ENCODE measurements around the gene HEG1.
A peak's percentile ranks its signal among the peaks of the same experiment; 100 is the strongest.

The HEG1 gene

GRCh38 chr3:124939661-124940060 is 116.1 kb downstream of the HEG1 start:
- DNase-seq: no peak

- no peak for DNase-seq
Measured at GRCh38 chr3:124938896-124939295, 116.9 kb downstream of the HEG1 start.

- DNase-seq: no peak
Measured at GRCh38 chr3:124937049-124937448, 118.7 kb downstream of the HEG1 start.

- no peak for DNase-seq
Measured at GRCh38 chr3:124935794-124936542, 119.8 kb downstream of the HEG1 start.

- no peak for DNase-seq
Measured at GRCh38 chr3:124935264-124935663, 120.5 kb downstream of the HEG1 start.

GRCh38 chr3:124934577-124934976 is 121.2 kb downstream of the HEG1 start, which contains the start of gene MUC13:
Gene MUC13 (minus strand): TSS chr3:124934751. CDS start chr3:124934712, 39 bp downstream.
- no peak for DNase-seq

- peak; percentile 73 for DNase-seq
Measured at GRCh38 chr3:124928333-124929202, 127.2 kb downstream of the HEG1 start.

- DNase-seq: no peak
Measured at GRCh38 chr3:124927574-124928045, 128.2 kb downstream of the HEG1 start.

GRCh38 chr3:124926426-124927101 is 129.2 kb downstream of the HEG1 start:
- peak; percentile 69 for DNase-seq

GRCh38 chr3:124924741-124925140 is 131.1 kb downstream of the HEG1 start:
- no peak for DNase-seq

GRCh38 chr3:124923833-124924232 is 132.0 kb downstream of the HEG1 start:
- no peak for DNase-seq

- no peak for DNase-seq
Measured at GRCh38 chr3:124920718-124921117, 135.1 kb downstream of the HEG1 start.

GRCh38 chr3:124919756-124920155 is 136.0 kb downstream of the HEG1 start:
- DNase-seq: no peak

- no peak for DNase-seq
Measured at GRCh38 chr3:124918524-124918923, 137.3 kb downstream of the HEG1 start.

GRCh38 chr3:124916837-124917409 is 138.9 kb downstream of the HEG1 start:
- DNase-seq: peak; percentile 81

All from suppressor macrophage treated with lipopolysaccharide for 4 hours (primary cell).